Activated naive CD4-positive, alpha-beta T cell treated with anti-CD3 and anti-CD28 coated beads, Interleukin-2, amount 50 U/mL, for 24 hours (primary cell): ENCODE results near the gene COIL.
A peak's percentile ranks its signal among the peaks of the same experiment; 100 is the strongest.

Experiments used
- H3K27ac Mint-ChIP-seq: one replicate; pipeline ENCODE4 v1.8.0; 2021; ENCODE audit warnings: mild to moderate bottlenecking, mixed read lengths
- H3K27me3 Mint-ChIP-seq: one replicate; pipeline ENCODE4 v1.8.0; 2021; ENCODE audit warnings: mixed read lengths
- H3K36me3 Mint-ChIP-seq: one replicate; pipeline ENCODE4 v1.8.0; 2021; ENCODE audit warnings: mixed read lengths
- H3K4me1 Mint-ChIP-seq: one replicate; pipeline ENCODE4 v1.8.0; 2021; ENCODE audit warnings: mixed read lengths
- H3K4me3 Mint-ChIP-seq: one replicate; pipeline ENCODE4 v1.8.0; 2021; ENCODE audit warnings: mild to moderate bottlenecking, mixed read lengths
- H3K9me3 Mint-ChIP-seq: one replicate; pipeline ENCODE4 v1.8.0; 2021; ENCODE audit warnings: mixed read lengths

Gene COIL

GRCh38 chr17:56930739-56931337 lies 30.0 kb downstream of the COIL start:
- Mint-ChIP-seq H3K27me3 (no peaks in the 10 kb centered on the region), H3K27ac (no peak overlapping the region), H3K4me1 (no peaks in the 10 kb centered on the region), H3K4me3 (no peak overlapping the region), H3K36me3 (peaks cover 13% of the 10 kb centered on the region), H3K9me3 (no peaks in the 10 kb centered on the region)

- Mint-ChIP-seq H3K27ac (no peak overlapping the region), H3K27me3 (no peaks in the 10 kb centered on the region), H3K4me3 (no peak overlapping the region), H3K4me1 (no peaks in the 10 kb centered on the region), H3K9me3 (no peaks in the 10 kb centered on the region), H3K36me3 (peaks cover 11% of the 10 kb centered on the region)
Observed at GRCh38 chr17:56929362-56929969, 31.4 kb downstream of the COIL start.

- Mint-ChIP-seq H3K36me3 (peaks cover 7% of the 10 kb centered on the region), H3K4me3 (no peak overlapping the region), H3K27ac (no peak overlapping the region), H3K4me1 (no peaks in the 10 kb centered on the region), H3K9me3 (no peaks in the 10 kb centered on the region), H3K27me3 (no peaks in the 10 kb centered on the region)
Observed at GRCh38 chr17:56928586-56928985, 32.3 kb downstream of the COIL start.

GRCh38 chr17:56926704-56927103 lies 34.1 kb downstream of the COIL start:
- no peaks in the 10 kb centered on the region for H3K4me1 Mint-ChIP-seq
- H3K27ac Mint-ChIP-seq: no peak overlapping the region

GRCh38 chr17:56926270-56926669 lies 34.6 kb downstream of the COIL start:
- Mint-ChIP-seq H3K4me1 (no peaks in the 10 kb centered on the region), H3K27ac (no peak overlapping the region), H3K36me3 (peaks cover 5% of the 10 kb centered on the region), H3K27me3 (no peaks in the 10 kb centered on the region), H3K9me3 (no peaks in the 10 kb centered on the region), H3K4me3 (no peak overlapping the region)

More at GRCh38 chr17:56926704-56927103, 34.1 kb downstream of the COIL start:
- H3K36me3 Mint-ChIP-seq: peaks cover 5% of the 10 kb centered on the region
- no peaks in the 10 kb centered on the region for H3K9me3 Mint-ChIP-seq
- no peaks in the 10 kb centered on the region for H3K27me3 Mint-ChIP-seq
- H3K4me3 Mint-ChIP-seq: no peak overlapping the region

GRCh38 chr17:56925088-56925487 lies 35.8 kb downstream of the COIL start:
- H3K27me3 Mint-ChIP-seq: no peaks in the 10 kb centered on the region
- H3K4me3 Mint-ChIP-seq: no peak overlapping the region
- no peaks in the 10 kb centered on the region for H3K9me3 Mint-ChIP-seq
- H3K27ac Mint-ChIP-seq: no peak overlapping the region
- peaks cover 4% of the 10 kb centered on the region for H3K36me3 Mint-ChIP-seq
- H3K4me1 Mint-ChIP-seq: no peaks in the 10 kb centered on the region

GRCh38 chr17:56919717-56920116 lies 41.1 kb downstream of the COIL start:
- peaks cover 5% of the 10 kb centered on the region for H3K9me3 Mint-ChIP-seq
- H3K27me3 Mint-ChIP-seq: no peaks in the 10 kb centered on the region
- H3K4me1 Mint-ChIP-seq: peaks cover 43% of the 10 kb centered on the region
- peak overlapping the region; percentile 89 for H3K27ac Mint-ChIP-seq
- peaks cover 1% of the 10 kb centered on the region for H3K36me3 Mint-ChIP-seq
- H3K4me3 Mint-ChIP-seq: peak overlapping the region; percentile 11

- H3K9me3 Mint-ChIP-seq: peaks cover 5% of the 10 kb centered on the region
- no peak overlapping the region for H3K4me3 Mint-ChIP-seq
- H3K36me3 Mint-ChIP-seq: peaks cover 1% of the 10 kb centered on the region
- no peaks in the 10 kb centered on the region for H3K27me3 Mint-ChIP-seq
- H3K27ac Mint-ChIP-seq: peak overlapping the region; percentile 89
- H3K4me1 Mint-ChIP-seq: peaks cover 47% of the 10 kb centered on the region
Observed at GRCh38 chr17:56918916-56919315, 41.9 kb downstream of the COIL start.

- H3K4me3 Mint-ChIP-seq: no peak overlapping the region
- H3K4me1 Mint-ChIP-seq: peaks cover 47% of the 10 kb centered on the region
- no peaks in the 10 kb centered on the region for H3K27me3 Mint-ChIP-seq
- H3K36me3 Mint-ChIP-seq: peaks cover 1% of the 10 kb centered on the region
- peak overlapping the region; percentile 33 for H3K27ac Mint-ChIP-seq
- peaks cover 5% of the 10 kb centered on the region for H3K9me3 Mint-ChIP-seq
Observed at GRCh38 chr17:56917559-56918296, 43.1 kb downstream of the COIL start.

- Mint-ChIP-seq H3K27me3 (no peaks in the 10 kb centered on the region), H3K27ac (peak overlapping the region; percentile 100), H3K4me3 (peak overlapping the region; percentile 94), H3K9me3 (peaks cover 3% of the 10 kb centered on the region), H3K4me1 (peaks cover 69% of the 10 kb centered on the region), H3K36me3 (peaks cover 5% of the 10 kb centered on the region)
Observed at GRCh38 chr17:56914581-56915273, 46.1 kb downstream of the COIL start.

- H3K4me3 Mint-ChIP-seq: peak within 1 kb of the TSS; percentile 94
- H3K27ac Mint-ChIP-seq: peak within 1 kb of the TSS; percentile 96
- no peaks in the 10 kb centered on the region for H3K9me3 Mint-ChIP-seq
- peaks cover 68% of the 10 kb centered on the region for H3K4me1 Mint-ChIP-seq
- H3K36me3 Mint-ChIP-seq: peaks cover 5% of the 10 kb centered on the region
- no peaks in the 10 kb centered on the region for H3K27me3 Mint-ChIP-seq
Observed at GRCh38 chr17:56913867-56914580, 46.8 kb downstream of the COIL start, which contains the start of gene TRIM25. TSS of gene TRIM25 (minus strand) at chr17:56914049. CDS start at chr17:56913988, 61 bp downstream.

- Mint-ChIP-seq H3K36me3 (peaks cover 7% of the 10 kb centered on the region), H3K9me3 (no peaks in the 10 kb centered on the region), H3K4me3 (peak overlapping the region; percentile 94), H3K27ac (peak overlapping the region; percentile 83), H3K27me3 (no peaks in the 10 kb centered on the region), H3K4me1 (peaks cover 68% of the 10 kb centered on the region)
Observed at GRCh38 chr17:56913353-56913866, 47.4 kb downstream of the COIL start.

GRCh38 chr17:56913000-56913311 lies 47.9 kb downstream of the COIL start:
- H3K9me3 Mint-ChIP-seq: no peaks in the 10 kb centered on the region
- H3K4me3 Mint-ChIP-seq: peak overlapping the region; percentile 94
- H3K27ac Mint-ChIP-seq: peak overlapping the region; percentile 86
- H3K27me3 Mint-ChIP-seq: no peaks in the 10 kb centered on the region
- H3K36me3 Mint-ChIP-seq: peaks cover 11% of the 10 kb centered on the region
- peaks cover 72% of the 10 kb centered on the region for H3K4me1 Mint-ChIP-seq

- H3K36me3 Mint-ChIP-seq: peaks cover 15% of the 10 kb centered on the region
- peak overlapping the region; percentile 94 for H3K4me3 Mint-ChIP-seq
- peaks cover 73% of the 10 kb centered on the region for H3K4me1 Mint-ChIP-seq
- no peaks in the 10 kb centered on the region for H3K9me3 Mint-ChIP-seq
- no peaks in the 10 kb centered on the region for H3K27me3 Mint-ChIP-seq
- peak overlapping the region; percentile 86 for H3K27ac Mint-ChIP-seq
Observed at GRCh38 chr17:56912105-56912999, 48.5 kb downstream of the COIL start.
